Posterior cingulate gyrus (tissue), 11 donors: ENCODE data around the gene FGD5.

Experiments
- DNase-seq, 10 donors: peaks; one replicate each; pipeline versions ENCODE4 v3.0.0 to v3.0.0-alpha.2; 2020 to 2021; ENCODE audit warnings: mixed read lengths in 3 of 10
- intact Hi-C: fragments of 100-400 bp; cut with DNase I; formaldehyde crosslinking; loops from one replicate; pipeline ENCODE4 v1.15.1; 2023

The FGD5 gene

GRCh38 chr3:14786369-14786768 lies 32.4 kb upstream of the FGD5 start:
- no peak for DNase-seq
- intact Hi-C loops, result no loop called here

- DNase-seq, result peak in 1 of 10 donors; percentile 17
- intact Hi-C loops, result no loop called here
These were observed 31.1 kb upstream of the FGD5 start for GRCh38 chr3:14787630-14788029.

- no peak for DNase-seq
- intact Hi-C loops, result no loop called here
These were observed 30.1 kb upstream of the FGD5 start for GRCh38 chr3:14788644-14789043.

GRCh38 chr3:14789221-14789620 lies 29.5 kb upstream of the FGD5 start:
- intact Hi-C loops, result no loop called here
- DNase-seq, result no peak

- intact Hi-C loops, result no loop called here
- peak in 1 of 10 donors; percentile 45 for DNase-seq
These were observed 29.0 kb upstream of the FGD5 start for GRCh38 chr3:14789640-14790285.

GRCh38 chr3:14791343-14791945 lies 27.3 kb upstream of the FGD5 start:
- DNase-seq, result peak in 2 of 10 donors; percentile 20 to 22
- intact Hi-C loops, result no loop called here

GRCh38 chr3:14792691-14793121 lies 26.1 kb upstream of the FGD5 start:
- no peak for DNase-seq
- intact Hi-C loops, result no loop called here

- intact Hi-C loops, result no loop called here
- DNase-seq, result no peak
These were observed 25.5 kb upstream of the FGD5 start for GRCh38 chr3:14793126-14793857.

- intact Hi-C loops, result no loop called here
- no peak for DNase-seq
These were observed 24.9 kb upstream of the FGD5 start for GRCh38 chr3:14793858-14794234.

GRCh38 chr3:14794435-14794834 lies 24.3 kb upstream of the FGD5 start:
- intact Hi-C loops, result no loop called here

GRCh38 chr3:14795996-14796395 lies 22.8 kb upstream of the FGD5 start:
- DNase-seq, result no peak
- intact Hi-C loops, result no loop called here

More at GRCh38 chr3:14794435-14794834, 24.3 kb upstream of the FGD5 start:
- no peak for DNase-seq

GRCh38 chr3:14796403-14797077 lies 22.2 kb upstream of the FGD5 start:
- intact Hi-C loops, result no loop called here
- no peak for DNase-seq

GRCh38 chr3:14797731-14798130 lies 21.0 kb upstream of the FGD5 start:
- intact Hi-C loops, result no loop called here
- DNase-seq, result no peak

- intact Hi-C loops, result no loop called here
- no peak for DNase-seq
These were observed 20.5 kb upstream of the FGD5 start for GRCh38 chr3:14798231-14798630.

GRCh38 chr3:14799146-14799545 lies 19.6 kb upstream of the FGD5 start:
- DNase-seq, result no peak
- intact Hi-C loops, result no loop called here

GRCh38 chr3:14801031-14801430 lies 17.7 kb upstream of the FGD5 start:
- intact Hi-C loops, result no loop called here
- no peak for DNase-seq

- intact Hi-C loops, result no loop called here
- DNase-seq, result no peak
These were observed 16.9 kb upstream of the FGD5 start for GRCh38 chr3:14801668-14802380.

- intact Hi-C loops, result no loop called here
- no peak for DNase-seq
These were observed 16.4 kb upstream of the FGD5 start for GRCh38 chr3:14802381-14802731.

- DNase-seq, result no peak
- intact Hi-C loops, result no loop called here
These were observed 15.4 kb upstream of the FGD5 start for GRCh38 chr3:14803101-14803980.
